BJ (cell line): ENCODE data around the gene SH3BGR. TPM values are rescaled to one million over a fixed set of nuclear protein-coding genes. Genes with fewer than 3 reads are reported as not detected.
"Not testable (repeated sequence)": the region's sequence is repeated elsewhere in the genome, so short reads cannot be mapped to it uniquely, and the experiment has no call there.

ENCODE experiments used
- CTCF ChIA-PET: fragments of 350-600 bp; formaldehyde crosslinking; extraction: SDS; loops from one replicate; lab custom pipeline; 2021; ENCODE audit warnings: antibody characterized with exemption, inconsistent platforms; lab: Yijun Ruan, JAX
- POLR2A ChIA-PET: fragments of 300-600 bp; sonication (Branson Sonifier 250); formaldehyde crosslinking; extraction: SDS; loops from one replicate; lab custom pipeline; 2021; ENCODE audit warnings: antibody characterized with exemption; lab: Charles Lee
- DNase-seq: peaks from one replicate; pipeline ENCODE4 v3.0.0-alpha.2; 2011; ENCODE audit warnings: low read depth
- H3K27me3 ChIP-seq: 2 replicates; pipeline ENCODE4 v1.6.0; 2011; ENCODE audit warnings: low read length; ENCODE audit not compliant: control insufficient read depth, insufficient read depth
- H3K36me3 ChIP-seq: 2 replicates; pipeline ENCODE4 v1.5.1; 2011; ENCODE audit warnings: low read length; ENCODE audit not compliant: control insufficient read depth, insufficient read depth
- H3K4me3 ChIP-seq: 2 replicates; pipeline ENCODE4 v1.5.1; 2011; ENCODE audit warnings: low read depth, mild to moderate bottlenecking, control low read depth, low read length
- polyA minus RNA-seq: library from RNA; depleted of rRNA, polyadenylated mRNA; stranded (reverse); fragments of >200 nt; gene quantifications from 2 replicates; pipeline ENCODE4 v1.2.3, GENCODE V29; 2011; rRNA and poly(A)+ RNA removed
- polyA plus RNA-seq: library from polyadenylated mRNA; depleted of rRNA; stranded (reverse); fragments of >200 nt; gene quantifications from 2 replicates; pipeline ENCODE4 v1.2.3, GENCODE V29; 2011; rRNA removed
- TF ChIP-seq, protein P1 (sequence below): IDR thresholded peaks from 2 replicates; pipeline ENCODE4 v1.5.1; 2011; ENCODE audit warnings: low read depth, mild to moderate bottlenecking, control low read depth, inconsistent platforms, low read length, moderate library complexity; ENCODE audit not compliant: insufficient read depth

The SH3BGR gene
- polyA plus RNA-seq (0.23 and 2.6 TPM in 2 replicates), polyA minus RNA-seq (0.47 TPM in 1 of 2 replicates, not detected in the other)

DNA sequence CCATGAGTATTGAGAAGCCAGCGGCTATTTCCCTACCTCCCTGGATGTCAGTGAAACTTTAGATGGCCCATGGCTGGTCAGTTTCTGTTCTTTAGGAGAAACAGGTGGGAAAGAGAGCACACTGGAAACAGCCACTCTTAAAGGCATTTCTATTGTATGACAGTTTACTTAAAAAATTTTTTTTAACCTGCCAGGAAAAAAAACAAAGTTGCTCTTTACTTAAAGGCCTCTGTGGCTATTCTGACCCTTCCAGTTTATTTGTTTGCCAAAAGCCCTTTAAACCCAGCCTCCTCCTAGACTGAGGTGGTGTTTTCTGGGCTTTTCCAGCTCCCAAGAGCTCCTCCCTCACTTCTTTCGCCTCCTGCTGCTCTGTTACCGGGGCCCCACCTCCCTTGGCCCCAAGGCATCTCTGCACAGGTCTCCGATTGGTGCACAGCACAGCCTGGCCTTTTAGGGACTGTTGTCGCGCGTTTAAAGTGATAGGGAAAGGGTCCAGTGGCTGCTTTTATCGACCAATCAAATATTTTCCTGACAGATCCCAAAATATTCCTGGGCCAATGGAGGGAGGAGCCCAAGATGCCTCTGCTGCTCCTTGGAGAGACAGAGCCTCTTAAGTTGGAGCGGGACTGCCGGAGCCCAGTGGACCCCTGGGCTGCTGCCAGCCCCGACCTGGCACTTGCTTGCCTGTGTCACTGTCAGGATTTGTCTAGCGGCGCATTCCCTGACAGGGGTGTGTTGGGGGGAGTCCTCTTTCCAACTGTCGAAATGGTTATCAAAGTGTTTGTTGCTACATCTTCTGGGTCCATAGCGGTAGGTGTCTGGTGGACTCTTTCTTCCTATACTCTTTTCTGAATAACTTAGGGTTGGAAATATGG, at the start of gene SH3BGR:
SH3BGR (plus strand) TSS at position 639 of the 875 bp plus-strand sequence; CDS start at position 766, 127 bp downstream.
- TF ChIP-seq, protein P1, sequence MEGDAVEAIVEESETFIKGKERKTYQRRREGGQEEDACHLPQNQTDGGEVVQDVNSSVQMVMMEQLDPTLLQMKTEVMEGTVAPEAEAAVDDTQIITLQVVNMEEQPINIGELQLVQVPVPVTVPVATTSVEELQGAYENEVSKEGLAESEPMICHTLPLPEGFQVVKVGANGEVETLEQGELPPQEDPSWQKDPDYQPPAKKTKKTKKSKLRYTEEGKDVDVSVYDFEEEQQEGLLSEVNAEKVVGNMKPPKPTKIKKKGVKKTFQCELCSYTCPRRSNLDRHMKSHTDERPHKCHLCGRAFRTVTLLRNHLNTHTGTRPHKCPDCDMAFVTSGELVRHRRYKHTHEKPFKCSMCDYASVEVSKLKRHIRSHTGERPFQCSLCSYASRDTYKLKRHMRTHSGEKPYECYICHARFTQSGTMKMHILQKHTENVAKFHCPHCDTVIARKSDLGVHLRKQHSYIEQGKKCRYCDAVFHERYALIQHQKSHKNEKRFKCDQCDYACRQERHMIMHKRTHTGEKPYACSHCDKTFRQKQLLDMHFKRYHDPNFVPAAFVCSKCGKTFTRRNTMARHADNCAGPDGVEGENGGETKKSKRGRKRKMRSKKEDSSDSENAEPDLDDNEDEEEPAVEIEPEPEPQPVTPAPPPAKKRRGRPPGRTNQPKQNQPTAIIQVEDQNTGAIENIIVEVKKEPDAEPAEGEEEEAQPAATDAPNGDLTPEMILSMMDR, result no peak
- ChIA-PET CTCF (no interaction called here), POLR2A (no interaction called here)
- H3K4me3 ChIP-seq, result no peak within 1 kb of the TSS
- no peaks in the 10 kb centered on the region for H3K36me3 ChIP-seq
- peaks cover 1% of the 10 kb centered on the region; the same call in 1 of the 2 replicates for H3K27me3 ChIP-seq
- DNase-seq, result no peak

DNA sequence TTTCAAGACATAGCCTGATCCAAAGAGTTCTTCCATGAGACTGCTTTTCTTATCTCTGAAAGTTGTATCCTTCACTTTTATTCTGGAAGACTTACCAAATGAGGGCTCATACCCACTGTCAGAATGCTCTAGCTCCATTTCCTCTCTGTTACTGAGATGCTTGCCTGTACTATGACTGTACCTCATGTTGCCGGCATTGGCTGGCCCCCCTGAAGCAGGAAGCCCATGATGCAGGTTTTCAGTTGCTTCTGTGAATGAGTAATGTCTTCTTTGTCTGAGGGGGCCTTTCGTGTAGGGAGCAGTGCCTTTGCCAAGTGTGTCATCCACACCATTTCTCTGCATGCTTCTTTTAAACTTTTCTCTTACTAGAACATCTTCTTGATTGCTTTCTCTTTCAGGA, 45.7 kb upstream of the SH3BGR start:
- DNase-seq, result no peak
- CTCF ChIA-PET, result no interaction called here
- H3K27me3 ChIP-seq, result no peaks in the 10 kb centered on the region
- POLR2A ChIA-PET, result no interaction called here
- TF ChIP-seq, protein P1, result no peak
- H3K36me3 ChIP-seq, result peaks cover 1% of the 10 kb centered on the region
- no peak overlapping the region for H3K4me3 ChIP-seq

DNA sequence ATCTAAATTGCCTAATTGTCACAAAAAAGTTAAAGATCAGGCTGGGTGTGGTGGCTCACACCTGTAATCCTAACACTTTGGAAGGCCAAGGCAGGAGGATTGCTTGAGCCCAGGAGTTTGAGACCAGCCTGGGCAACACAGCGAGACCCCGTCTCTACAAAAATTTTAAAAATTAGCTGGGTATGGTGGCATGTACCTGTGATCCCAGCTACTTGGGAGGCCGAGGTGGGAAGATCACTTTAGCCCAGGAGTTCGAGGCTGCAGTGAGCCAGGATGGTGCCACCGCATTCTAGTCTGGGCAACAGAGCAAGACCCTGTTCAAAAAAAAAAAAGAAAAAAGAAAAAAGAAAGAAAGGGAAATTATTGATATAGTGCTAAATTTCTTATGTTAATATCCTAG, 32.6 kb upstream of the SH3BGR start:
- CTCF ChIA-PET, DNase-seq: not testable (repeated sequence)

DNA sequence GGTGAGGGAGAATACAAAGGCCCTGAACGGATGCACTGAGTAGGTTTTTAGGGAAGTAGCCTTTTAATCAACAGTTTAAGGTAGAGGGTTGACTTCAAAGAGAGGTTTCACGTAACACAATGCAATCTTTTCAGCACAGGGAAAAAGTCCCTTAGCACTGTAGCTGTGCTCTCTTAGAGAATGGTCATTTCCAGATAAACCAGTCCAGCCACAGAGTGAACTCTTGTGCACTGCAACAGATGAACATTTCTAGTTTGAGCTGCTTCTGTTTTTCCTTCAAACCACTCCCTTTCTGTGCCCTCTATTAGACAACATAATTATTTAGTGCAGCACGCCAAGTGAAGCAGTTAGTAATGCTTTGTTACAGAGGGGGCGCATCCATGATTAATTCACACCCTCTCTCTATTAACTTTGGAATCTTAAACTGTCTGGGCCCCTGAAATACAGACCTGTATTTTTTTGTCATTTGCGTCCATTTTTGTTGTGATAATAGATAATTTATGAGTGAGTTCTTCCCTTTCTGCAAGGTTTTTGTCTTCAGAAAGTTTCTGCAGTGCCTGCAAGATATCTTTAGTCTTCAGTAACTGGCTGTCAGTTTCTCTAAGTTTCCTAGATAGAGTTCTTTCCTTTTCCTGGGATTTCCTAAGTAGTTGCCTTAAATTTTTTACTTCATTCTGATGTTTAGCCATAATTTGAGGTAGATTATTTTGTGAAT, 29.1 kb upstream of the SH3BGR start:
- POLR2A ChIA-PET, result no interaction called here
- H3K27me3 ChIP-seq, result no peaks in the 10 kb centered on the region
- CTCF ChIA-PET, result interaction anchor here (0.7 to 1.5 kb wide), 2 partner anchors 19 to 35 kb away, joined by 3 read pairs; no protein-coding TSS in a partner anchor
- H3K36me3 ChIP-seq, result no peaks in the 10 kb centered on the region
- no peak overlapping the region for H3K4me3 ChIP-seq
- no peak for DNase-seq
- TF ChIP-seq, protein P1, result no peak

More for the DNA sequence above, 32.6 kb upstream of the SH3BGR start:
- POLR2A ChIA-PET, H3K27me3 ChIP-seq, H3K36me3 ChIP-seq, H3K4me3 ChIP-seq: not testable (repeated sequence)

DNA sequence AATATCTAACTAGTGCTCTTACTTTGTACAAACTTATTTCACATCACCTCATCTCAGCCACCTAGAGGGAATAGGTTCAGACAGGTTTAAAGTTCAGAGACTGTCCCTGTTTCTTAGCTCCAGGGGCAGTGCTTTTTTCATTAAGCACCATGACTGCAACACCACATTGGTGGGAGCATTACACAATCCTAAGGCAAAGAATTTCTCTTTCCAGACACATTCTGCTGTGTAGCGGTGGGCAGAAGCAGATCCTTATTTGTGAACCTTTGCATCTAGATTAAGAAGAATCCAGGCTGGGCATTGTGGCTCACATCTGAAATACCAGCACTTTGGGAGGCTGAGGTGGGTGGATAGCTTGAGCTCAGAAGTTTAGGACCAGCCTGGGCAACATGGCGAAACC, 22.3 kb upstream of the SH3BGR start:
- Histone ChIP-seq H3K36me3 (no peaks in the 10 kb centered on the region), H3K27me3 (no peaks in the 10 kb centered on the region), H3K4me3 (no peak overlapping the region)
- TF ChIP-seq, protein P1, result no peak
- ChIA-PET CTCF (interaction anchor here (3.7 kb wide), 1 partner anchor 12 kb away, joined by 25 read pairs; no protein-coding TSS in a partner anchor), POLR2A (no interaction called here)
- no peak for DNase-seq
